Astrocyte (in vitro differentiated cells and primary cell): ENCODE data around the gene SREBF1.

ENCODE experiments used
- EZH2 ChIP-seq: IDR thresholded peaks from 2 replicates; pipeline ENCODE4 v1.6.1; 2012; ENCODE audit warnings: mild to moderate bottlenecking, low read length, inconsistent platforms; ENCODE audit not compliant: insufficient read depth
- TF ChIP-seq, protein P1 (sequence below): IDR thresholded peaks from 2 replicates; pipeline ENCODE4 v1.5.1; 2011; ENCODE audit warnings: low read depth, mild to moderate bottlenecking, inconsistent platforms, low read length, moderate library complexity; ENCODE audit not compliant: insufficient read depth

- TF ChIP-seq, protein P1, sequence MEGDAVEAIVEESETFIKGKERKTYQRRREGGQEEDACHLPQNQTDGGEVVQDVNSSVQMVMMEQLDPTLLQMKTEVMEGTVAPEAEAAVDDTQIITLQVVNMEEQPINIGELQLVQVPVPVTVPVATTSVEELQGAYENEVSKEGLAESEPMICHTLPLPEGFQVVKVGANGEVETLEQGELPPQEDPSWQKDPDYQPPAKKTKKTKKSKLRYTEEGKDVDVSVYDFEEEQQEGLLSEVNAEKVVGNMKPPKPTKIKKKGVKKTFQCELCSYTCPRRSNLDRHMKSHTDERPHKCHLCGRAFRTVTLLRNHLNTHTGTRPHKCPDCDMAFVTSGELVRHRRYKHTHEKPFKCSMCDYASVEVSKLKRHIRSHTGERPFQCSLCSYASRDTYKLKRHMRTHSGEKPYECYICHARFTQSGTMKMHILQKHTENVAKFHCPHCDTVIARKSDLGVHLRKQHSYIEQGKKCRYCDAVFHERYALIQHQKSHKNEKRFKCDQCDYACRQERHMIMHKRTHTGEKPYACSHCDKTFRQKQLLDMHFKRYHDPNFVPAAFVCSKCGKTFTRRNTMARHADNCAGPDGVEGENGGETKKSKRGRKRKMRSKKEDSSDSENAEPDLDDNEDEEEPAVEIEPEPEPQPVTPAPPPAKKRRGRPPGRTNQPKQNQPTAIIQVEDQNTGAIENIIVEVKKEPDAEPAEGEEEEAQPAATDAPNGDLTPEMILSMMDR = no peak
- no peak for TF ChIP-seq EZH2
These were observed 23.6 kb downstream of the SREBF1 start for GRCh38 chr17:17813055-17813724.
